ENCODE data around the gene BCL7B.
"Not testable (repeated sequence)": the region's sequence is repeated elsewhere in the genome, so short reads cannot be mapped to it uniquely, and the experiment has no call there.

BCL7B gene

DNA sequence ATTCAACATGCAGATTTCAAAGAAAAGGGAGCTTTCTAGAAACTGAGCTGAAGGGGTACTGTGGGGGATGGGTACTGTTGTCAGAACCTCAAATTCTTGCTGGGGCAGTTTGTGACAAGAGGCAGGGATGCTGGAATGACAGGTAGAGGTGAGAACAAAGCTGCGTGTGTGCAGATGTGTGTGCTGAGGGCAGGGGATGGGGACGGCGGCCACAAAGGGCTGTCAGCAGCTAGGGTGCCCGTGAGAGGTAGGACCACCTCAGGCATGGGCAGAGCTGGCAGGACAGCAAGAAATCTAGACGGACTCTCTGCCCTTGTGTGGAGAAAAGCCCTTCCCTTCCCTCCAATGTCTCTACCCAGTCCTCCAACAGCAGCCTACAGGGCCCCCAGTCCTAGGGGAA is 21.0 kb downstream of the BCL7B start:
- no peak for DNase-seq

DNA sequence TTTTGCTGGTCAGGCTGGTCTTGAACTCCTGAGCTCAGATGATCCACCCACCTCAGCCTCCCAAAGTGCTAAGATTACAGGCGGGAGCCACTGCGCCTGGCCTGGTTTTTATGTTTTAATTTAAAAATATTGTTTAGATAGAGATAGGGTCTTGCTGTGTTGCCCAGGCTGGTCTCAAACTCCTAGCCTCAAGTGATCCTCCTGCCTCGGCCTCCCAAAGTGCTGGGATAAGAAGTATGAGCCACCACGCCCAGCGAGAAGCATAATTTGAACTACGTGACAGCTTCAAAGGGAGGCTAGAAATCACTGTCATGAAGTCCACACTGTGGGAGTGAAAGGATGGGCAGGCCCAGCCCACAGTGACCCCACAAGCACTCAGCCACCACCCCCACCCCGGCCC is 21.6 kb downstream of the BCL7B start:
- DNase-seq = not testable (repeated sequence)

DNA sequence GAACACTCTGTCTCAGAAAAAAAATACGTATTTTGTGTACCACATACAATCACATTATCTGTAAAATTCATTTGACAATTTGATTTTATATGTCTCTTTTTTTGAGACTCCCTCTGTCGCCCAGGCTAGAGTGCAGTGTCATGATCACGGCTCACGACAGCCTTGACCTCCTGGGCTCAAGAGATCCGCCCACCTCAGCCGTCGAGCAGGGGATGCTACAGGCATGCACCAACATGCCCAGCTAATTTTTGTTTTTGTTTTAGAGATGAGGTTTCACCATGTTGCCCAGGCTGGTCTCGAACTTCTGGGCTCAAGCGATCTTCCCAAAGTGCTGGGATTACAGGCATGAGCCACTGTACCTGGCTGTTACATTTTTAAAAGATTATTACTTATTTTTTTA is 23.7 kb downstream of the BCL7B start:
- no peak for DNase-seq

DNA sequence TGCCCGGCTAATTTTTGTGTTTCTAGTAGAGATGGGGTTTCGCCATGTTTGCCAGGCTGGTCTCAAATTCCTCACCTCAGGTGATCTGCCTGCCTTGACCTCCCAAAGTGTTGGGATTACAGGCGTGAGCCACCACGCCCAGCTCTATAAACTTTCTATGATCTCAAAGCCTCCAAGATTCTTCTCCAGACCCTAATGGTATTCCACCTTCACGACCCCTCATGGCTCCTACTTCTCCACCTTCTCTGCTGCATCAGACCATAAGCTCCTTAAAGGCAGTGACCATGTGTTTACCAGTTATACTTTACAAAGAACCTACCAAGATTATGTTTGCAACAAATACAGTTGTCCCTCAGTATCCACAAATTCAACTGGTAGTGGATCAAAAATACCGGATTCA is 25.3 kb downstream of the BCL7B start:
- DNase-seq = no peak

DNA sequence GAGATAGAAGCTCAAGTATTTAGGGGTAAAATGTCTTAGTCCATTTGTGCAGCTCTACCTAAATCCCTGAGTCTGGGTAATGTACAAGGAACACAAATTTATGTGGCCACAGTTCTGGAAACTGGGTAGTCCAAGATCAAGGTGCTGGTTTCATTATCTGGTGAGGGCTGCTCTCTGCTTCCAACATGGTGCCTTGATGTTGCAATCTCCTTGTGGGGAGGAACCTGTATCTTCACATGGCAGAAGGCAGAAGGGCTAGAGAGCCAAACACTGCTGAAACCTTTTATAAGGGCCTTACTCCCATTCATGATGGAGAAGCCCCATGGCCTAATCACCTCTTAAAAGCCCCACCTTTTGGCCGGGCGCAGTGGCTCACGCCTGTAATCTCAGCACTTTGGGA is 26.7 kb downstream of the BCL7B start:
- DNase-seq = no peak

DNA sequence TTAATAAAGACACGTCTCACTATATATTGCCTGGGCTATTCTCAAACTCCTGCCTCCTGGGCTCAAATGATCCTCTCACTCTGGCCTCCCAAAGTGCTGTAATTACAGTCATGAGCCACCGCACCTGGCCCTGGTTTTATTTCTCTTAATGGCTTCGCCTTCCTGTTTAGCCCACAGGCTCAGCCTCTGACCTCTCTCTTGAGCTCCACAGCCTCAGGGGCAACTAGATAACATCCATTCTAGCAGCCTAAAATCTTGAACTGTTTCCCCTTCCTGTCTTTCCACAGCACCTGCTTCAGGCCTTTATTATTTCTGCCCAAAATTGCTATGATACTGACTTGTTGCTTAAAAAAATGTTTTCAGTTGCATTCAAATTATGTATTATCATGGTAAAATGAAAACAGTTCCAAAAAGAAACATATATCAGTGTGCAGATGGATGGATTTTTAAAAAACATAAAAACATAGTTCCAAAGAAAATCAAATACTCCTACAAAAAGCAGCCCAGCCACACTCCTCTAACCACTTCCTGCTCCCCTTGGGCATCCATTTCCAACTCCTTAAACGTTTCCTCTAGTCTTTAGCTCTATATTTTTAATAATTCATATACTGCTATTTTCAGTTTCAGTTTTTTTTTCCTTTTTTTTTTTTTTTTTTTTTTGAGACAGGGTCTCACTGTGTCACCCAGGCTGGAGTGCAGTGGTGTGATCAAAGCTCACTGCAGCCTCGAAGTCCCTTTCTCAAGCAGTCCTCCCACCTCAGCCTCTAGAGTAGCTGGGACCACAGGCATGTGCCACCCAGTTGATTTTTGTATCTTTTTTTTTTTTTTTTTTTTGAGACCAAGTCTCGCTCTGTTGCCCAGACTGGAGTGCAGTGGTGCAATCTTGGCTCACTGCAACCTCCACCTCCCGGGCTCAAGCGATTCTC is 30.3 kb downstream of the BCL7B start:
- no peak for DNase-seq

DNA sequence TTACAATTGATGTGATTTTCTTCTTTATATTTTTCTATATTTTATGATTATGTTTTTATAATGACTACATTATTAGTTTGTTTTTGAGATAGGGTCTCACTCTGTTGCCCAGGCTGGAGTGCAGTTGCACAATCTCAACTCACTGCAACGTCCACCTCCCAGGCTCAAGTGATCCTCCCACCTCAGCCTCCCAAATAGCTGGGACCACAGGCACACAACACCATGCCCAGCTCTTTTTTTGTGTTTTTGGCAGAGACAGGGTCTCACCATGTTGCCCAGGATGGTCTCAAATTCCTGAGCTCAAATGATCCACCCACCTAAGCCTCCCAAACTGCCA is 31.4 kb downstream of the BCL7B start:
- DNase-seq = not testable (repeated sequence)

DNA sequence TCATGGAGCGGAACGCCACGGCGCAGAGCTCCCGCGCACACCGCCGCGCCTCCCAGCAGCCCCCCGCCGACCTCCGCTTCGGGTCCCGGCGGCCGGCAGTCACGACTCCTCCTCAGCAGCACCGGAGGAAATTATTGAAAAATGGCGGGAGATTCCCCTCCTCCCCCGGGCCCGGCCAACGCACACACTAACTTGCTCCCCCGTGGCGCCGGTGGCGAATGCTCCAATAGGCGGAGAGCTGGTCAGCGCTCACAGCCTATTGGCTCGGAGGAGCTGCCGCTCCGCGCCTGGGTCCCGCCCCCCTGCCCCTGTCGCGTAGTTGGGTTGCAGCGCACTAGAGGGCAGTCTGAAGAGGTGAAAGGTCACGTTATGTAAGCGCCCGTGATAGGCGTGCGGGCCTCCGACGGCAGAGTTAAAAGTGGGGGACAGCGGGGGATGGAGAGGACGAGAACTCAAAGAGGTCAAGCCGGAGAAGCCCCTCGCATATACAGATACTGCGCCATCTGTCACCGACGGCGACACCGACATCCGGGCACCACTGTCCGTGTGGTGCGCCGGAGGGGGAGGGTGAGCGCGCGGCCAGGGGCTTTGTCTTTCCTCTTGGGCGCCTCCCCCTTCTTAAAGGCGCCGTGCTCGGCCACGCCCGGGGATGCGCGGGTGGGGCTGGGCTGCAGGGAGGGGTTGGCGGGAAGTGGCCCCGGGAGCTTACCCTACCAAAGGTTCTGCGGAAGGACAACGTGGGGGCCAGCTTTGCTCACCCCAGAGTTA is 35.2 kb downstream of the BCL7B start, which contains the start of gene BAZ1B:
TSS of gene BAZ1B (minus strand) at position 189 of the 768 bp plus-strand sequence. CDS start 360 bp downstream, outside the sequence.
- peak; percentile 99 for DNase-seq

DNA sequence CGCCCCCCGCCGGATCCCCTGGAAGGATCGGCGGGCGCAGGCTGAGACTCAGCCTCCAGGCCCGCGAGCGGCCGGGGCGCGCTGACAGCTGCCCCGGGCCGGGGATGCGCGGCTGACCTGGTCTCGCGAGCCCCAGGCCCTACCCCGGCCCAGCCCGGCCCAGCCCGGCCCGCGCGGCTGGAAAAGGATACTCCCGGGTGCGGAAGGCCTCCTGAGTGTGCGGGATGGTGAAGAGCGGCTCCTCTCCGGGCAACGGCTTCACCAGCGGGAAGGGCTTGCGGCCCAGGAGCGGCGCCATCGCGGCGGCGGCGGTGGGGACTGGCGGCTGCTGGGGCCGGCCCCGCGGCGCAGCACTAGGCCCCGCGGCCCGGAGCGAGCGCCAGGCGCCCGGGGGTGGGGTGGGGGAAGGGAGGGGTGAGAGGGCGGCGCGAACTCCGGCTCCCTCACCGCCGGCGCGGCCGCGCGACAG is 35.8 kb downstream of the BCL7B start:
- DNase-seq = peak; percentile 87

DNA sequence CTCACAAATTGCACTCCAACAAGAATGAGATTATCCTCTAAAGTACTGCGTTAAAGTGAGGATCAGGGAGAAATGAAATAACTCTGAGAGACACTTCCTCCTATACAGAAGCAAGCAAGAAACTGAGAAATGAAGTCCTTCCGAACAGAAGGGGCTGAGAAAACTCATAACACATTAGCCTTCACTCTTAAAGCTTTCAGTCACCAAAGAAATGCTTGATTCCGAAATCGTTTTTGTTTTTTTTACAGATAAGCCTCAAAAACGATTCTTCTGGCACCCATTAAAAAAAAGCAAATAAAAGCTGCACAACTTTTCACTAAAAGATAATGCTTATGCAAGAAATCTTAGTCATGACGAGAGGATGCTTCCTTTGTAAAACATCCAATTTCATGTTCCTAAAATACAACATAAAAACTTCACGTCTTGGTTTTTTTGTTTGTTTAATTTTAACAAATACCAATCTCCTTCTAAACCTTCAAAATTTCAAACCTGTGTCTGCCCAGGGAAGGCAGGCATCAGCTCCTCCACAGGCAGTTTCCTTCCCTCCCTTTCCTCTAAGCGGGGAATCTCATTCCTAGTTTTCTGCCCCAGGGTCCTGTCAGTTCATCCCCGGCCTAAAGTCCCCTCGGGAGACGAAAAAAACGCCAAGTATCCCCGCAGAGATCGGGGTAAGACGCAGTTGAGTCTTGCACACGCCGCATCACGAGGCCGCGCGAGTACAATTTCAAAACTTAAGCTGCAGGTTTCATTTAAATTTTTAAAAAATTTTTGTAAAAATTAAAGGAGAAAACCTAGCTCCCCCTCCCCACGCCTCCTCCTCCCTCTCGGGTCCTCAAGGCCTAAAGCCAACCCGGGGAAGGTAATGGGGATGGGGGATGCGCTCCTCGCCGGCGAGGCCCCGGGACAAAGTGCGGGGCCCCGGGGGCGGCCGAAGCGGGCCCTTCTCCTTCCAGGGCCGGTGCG is 36.5 kb downstream of the BCL7B start:
- peak; percentile 17 for DNase-seq

DNA sequence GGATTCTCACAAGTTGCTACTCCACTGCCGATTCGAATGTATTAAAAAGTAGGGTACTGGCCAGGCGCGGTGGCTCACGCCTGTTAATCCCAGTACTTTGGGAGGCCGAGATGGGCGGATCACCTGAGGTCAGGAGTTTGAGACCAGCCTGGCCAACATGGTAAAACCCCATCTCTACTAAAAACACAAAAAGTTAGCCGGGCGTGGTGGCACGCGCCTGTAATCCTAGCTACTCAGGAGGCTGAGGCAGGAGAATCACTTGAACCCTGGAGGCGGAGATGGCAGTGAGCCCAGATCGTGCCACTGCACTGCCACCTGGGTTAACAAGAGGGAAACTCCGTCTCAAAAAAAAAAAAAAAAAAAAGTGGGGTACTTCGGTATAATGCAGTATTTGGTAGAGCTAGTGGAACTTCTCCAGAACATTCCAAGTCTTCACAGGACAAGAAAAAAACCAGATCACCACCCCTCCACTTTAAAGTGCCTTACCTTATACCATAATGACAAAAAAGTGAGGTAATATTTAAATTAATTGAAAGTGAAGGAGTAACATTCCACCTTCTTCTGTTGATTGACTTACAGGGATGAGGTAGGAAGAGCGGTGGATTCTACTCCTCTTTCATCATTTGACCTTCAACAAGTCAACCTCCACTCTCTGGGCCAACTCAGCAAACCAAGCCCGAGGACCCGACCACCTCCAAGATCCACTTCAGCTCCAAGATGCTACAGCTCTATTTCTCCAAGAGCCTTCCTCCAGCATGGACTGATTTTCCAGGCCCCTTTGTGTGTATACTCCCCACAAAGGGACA is 37.4 kb downstream of the BCL7B start:
- DNase-seq = no peak

DNA sequence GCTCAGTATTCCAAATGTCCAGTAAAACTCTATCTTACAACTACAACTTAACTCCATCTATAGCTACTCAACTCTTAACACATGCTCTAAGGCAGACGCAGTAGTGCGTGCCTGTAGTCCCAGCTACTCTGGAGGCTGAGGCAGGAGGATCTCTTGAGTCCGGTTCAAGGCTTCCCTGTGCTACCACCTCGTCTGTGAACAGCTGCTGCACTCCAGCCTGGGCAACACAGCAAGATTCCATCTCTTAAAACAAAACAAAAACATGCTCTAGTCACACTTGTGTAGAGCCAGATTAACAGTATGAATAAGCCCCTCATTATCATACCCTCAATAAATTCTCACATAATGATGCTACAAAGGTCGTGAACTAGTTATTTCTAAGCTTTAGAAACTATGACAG is 39.0 kb downstream of the BCL7B start:
- DNase-seq = no peak

DNA sequence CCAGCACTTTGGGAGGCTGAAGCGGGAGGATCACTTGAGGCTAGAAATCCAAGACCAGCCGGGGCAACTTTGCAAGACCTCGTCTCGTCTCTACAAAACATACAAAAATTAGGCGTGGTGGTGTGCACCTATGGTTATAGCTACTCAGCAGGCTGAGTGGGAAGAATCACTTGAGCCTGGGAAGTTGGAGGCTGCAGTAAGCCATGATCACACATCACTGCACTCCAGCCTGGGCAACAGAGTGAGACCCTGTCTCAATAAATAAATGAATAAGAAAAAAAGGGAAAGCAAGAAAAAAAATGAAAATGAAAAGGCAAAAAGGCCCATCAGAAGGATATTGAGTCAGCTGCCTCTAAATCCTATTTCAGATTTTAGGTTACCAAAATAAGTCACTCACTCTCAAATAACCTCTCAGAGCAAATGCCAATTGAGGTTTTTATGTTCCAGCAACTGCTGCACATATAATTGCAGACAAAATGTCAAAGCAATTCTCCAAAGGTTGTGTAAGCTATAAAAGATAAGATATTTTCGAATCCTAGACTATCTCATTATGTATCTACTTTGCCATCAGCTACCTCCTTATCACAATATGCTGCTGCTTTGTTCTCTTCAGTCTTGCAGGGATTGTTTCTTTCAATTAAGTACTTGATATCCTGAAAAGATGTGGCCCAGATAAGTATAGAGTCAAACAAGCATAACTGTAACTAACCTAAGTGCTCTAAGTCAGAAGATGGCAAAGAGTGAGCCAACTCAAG is 40.1 kb downstream of the BCL7B start:
- no peak for DNase-seq

DNA sequence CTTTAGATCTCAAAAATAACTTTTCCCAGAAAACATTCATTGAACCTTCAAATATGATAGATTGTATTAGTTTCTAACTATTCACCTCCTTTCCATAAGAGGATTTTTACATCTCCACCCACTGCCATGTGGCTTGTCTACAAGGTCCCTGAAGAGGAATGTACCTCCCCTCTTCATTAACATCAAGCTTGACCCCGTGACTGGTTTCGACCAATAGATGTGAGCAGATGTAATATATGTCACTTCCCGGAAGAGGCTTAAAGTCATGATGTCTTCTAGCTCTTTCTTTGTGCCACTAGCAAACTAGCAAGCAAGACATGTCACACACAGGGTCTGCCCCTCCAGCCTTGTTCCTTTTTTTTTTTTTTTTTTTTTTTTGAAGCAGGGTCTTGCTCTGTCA is 42.3 kb downstream of the BCL7B start:
- no peak for DNase-seq

DNA sequence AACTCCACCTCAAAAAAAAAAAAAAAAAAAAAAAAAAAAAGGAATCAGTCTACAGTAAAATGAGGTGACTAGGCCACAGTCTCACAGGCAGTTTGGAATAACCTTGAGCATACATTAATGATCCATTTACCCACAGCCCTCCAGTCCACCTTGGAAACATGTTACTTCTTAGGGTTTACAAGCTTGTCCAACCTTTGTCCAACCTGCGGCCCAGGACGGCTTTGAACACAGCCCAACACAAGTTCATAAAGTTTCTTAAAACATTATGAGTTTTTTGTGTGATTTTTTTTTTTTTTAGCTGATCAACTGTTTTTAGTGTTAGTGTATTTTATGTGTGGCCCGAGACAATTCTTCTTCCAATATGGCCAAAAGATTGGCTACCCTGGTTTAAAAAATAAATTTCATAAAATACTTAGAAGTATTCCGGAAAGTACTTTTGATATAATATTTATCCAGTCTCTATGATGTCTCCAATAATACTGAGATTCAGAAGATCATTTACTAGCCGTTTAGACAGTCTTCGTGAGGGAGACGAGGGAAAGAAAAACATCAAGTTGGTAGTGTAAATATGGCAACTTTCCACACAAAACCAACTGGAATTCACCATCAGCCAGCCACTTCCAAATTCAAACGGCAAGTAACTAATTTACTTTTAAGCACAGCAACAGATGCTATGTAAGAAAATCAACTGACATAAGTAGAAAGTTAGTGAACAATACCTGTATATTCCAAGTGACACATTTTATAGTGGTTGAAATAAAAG is 45.3 kb downstream of the BCL7B start:
- no peak for DNase-seq

DNA sequence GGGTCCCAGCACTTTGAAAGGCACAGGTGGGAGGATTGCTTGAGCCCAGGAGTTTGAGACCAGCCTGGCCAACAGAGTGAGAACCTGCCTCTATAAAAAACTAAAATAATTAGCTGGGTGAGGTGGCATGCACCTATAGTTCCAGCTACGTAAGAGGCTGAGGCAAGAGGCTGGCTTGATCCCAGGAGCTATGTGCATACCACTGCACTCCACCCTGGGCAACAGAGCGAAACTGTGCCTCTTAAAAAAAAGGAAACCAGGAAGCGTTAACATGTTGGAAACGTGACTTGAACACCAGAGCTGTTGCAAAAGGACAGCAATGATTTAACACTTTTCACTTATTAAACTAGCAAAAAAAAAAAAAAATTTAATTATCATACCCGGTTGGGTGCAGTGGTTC is 48.0 kb downstream of the BCL7B start:
- no peak for DNase-seq

DNA sequence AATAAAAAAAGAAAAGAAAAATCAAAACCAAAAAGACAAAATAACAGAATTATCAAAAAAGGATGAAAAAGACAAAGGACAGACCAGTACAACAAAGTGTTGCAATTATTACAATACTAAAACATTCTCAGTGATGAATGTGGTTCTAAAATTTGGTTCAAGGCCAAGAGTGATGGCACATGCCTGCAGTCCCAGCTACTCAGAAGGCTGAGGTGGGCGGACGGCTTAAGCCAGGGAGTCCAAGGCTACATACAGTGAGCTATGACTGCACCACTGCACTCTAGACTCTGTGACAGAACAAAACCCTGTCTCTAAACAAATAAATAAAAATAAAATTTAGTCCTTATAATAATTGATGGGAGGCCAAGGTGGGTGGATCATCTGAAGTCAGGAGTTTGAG is 49.9 kb downstream of the BCL7B start:
- DNase-seq = no peak

DNA sequence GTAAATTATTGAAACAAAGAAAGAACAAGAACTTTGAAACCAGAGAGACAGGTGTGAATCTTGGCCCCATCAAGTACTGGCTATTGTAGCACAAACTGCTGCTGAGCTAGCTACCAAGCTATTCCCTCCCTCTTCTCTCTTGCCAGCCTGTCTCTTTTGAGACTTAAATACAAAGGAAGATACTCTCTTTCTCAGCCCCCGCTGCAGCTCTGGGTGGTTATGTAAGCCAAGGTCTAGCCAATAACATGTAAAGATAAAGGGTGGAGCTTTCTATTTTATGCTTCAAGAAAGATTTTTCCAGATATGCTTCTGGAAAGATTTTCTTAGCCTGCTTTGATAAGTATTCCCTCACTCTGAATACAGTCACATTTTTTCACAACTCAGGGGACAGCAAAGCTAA is 52.6 kb downstream of the BCL7B start:
- no peak for DNase-seq

DNA sequence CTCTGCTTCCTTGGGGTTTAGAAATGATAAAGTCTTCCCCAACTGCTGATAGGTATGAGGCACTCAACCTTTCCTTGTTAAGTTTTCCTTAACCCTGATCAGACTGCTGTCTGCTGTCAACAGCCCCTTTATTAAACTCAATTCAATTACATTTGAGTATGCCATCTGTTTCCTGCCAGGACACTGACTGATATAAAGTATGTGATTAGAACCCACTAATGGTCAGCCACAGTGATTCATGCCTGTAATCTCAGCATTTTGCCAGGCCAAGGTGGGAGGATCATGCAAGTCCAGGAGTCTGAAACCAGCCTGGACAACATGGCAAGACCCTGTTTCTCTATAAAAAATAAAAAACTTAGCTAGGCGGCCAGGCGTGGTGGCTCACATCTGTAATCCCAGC is 53.5 kb downstream of the BCL7B start:
- no peak for DNase-seq

DNA sequence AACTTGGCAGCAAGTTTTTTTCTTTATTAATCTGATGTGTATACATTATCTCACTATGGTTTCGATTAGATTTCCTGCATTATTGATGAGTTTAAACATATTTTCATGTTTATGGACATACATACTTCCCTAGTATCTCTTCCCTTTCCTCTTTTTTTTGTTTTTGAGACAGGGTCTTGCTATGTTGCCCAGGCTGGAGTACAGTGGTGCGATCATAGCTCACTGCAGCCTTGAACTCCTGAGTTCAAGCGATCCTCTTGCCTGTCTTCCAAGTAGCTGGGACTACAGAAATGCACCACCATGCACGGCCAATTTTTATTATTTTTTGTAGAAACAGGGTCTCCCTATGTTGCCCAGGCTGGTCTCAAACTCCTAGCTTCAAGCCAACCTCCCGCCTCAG is 54.3 kb downstream of the BCL7B start:
- DNase-seq = no peak

All from right kidney (tissue), 1 donor.